ENCODE data around the gene MAN2A1.

The MAN2A1 gene

GRCh38 chr5:109649318-109649717 is 40.4 kb upstream of the MAN2A1 start:
- TF ChIP-seq, protein P1, sequence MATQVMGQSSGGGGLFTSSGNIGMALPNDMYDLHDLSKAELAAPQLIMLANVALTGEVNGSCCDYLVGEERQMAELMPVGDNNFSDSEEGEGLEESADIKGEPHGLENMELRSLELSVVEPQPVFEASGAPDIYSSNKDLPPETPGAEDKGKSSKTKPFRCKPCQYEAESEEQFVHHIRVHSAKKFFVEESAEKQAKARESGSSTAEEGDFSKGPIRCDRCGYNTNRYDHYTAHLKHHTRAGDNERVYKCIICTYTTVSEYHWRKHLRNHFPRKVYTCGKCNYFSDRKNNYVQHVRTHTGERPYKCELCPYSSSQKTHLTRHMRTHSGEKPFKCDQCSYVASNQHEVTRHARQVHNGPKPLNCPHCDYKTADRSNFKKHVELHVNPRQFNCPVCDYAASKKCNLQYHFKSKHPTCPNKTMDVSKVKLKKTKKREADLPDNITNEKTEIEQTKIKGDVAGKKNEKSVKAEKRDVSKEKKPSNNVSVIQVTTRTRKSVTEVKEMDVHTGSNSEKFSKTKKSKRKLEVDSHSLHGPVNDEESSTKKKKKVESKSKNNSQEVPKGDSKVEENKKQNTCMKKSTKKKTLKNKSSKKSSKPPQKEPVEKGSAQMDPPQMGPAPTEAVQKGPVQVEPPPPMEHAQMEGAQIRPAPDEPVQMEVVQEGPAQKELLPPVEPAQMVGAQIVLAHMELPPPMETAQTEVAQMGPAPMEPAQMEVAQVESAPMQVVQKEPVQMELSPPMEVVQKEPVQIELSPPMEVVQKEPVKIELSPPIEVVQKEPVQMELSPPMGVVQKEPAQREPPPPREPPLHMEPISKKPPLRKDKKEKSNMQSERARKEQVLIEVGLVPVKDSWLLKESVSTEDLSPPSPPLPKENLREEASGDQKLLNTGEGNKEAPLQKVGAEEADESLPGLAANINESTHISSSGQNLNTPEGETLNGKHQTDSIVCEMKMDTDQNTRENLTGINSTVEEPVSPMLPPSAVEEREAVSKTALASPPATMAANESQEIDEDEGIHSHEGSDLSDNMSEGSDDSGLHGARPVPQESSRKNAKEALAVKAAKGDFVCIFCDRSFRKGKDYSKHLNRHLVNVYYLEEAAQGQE (IDR thresholded peaks at IDR 0.05; ENCODE audit: insufficient read depth in 1 of 2, low read depth in 2 of 2, low read length in 2 of 2) = no peak
- TF ChIP-seq POLR2AphosphoS5 (IDR thresholded peaks at IDR 0.05; ENCODE audit: low read depth, low read length) (no peak), SIN3A (IDR thresholded peaks at IDR 0.05; ENCODE audit: borderline replicate concordance, insufficient read depth, low read length) (no peak), TAF1 (IDR thresholded peaks at IDR 0.05; ENCODE audit: borderline replicate concordance, insufficient read depth, low read length) (no peak), FOXP2 (optimal IDR thresholded peaks at IDR 0.05; ENCODE audit: borderline replicate concordance, extremely low read depth, extremely low read length, insufficient read depth) (no peak)

- TF ChIP-seq, protein P1 (IDR thresholded peaks at IDR 0.05; ENCODE audit: insufficient read depth in 1 of 2, low read depth in 2 of 2, low read length in 2 of 2) = no peak
- TF ChIP-seq FOXP2 (optimal IDR thresholded peaks at IDR 0.05; ENCODE audit: borderline replicate concordance, extremely low read depth, extremely low read length, insufficient read depth) (no peak), POLR2AphosphoS5 (IDR thresholded peaks at IDR 0.05; ENCODE audit: low read depth, low read length) (no peak), SIN3A (IDR thresholded peaks at IDR 0.05; ENCODE audit: borderline replicate concordance, insufficient read depth, low read length) (no peak), TAF1 (IDR thresholded peaks at IDR 0.05; ENCODE audit: borderline replicate concordance, insufficient read depth, low read length) (no peak)
Measured at GRCh38 chr5:109650493-109650892, 39.2 kb upstream of the MAN2A1 start.

GRCh38 chr5:109652096-109652495 is 37.6 kb upstream of the MAN2A1 start:
- TF ChIP-seq, protein P1 (IDR thresholded peaks at IDR 0.05; ENCODE audit: insufficient read depth in 1 of 2, low read depth in 2 of 2, low read length in 2 of 2) = no peak
- TF ChIP-seq FOXP2 (optimal IDR thresholded peaks at IDR 0.05; ENCODE audit: borderline replicate concordance, extremely low read depth, extremely low read length, insufficient read depth) (no peak), SIN3A (IDR thresholded peaks at IDR 0.05; ENCODE audit: borderline replicate concordance, insufficient read depth, low read length) (no peak), TAF1 (IDR thresholded peaks at IDR 0.05; ENCODE audit: borderline replicate concordance, insufficient read depth, low read length) (no peak), POLR2AphosphoS5 (IDR thresholded peaks at IDR 0.05; ENCODE audit: low read depth, low read length) (no peak)

DNA sequence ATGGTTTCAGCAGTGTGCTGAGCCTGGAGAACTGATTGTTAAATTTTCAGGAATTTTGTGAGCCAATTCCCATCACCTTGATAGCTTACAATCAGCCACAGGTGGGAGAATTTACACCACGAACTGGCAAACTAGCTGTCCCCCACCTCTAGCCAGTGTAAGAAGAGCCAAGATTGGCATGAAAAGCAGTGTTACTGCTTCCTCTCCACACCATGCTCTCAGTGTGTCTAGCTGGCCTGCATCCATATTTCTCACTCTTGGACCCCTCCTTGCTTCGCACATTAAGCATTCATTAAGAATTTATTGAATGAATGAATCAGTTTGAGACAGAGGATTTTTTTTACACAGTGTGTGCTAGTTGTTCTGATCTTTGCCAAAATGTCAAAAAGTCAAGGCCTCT is 36.7 kb upstream of the MAN2A1 start:
- no peak for TF ChIP-seq POLR2AphosphoS5 (IDR thresholded peaks at IDR 0.05; ENCODE audit: low read depth, low read length)
- no peak for TF ChIP-seq SIN3A (IDR thresholded peaks at IDR 0.05; ENCODE audit: borderline replicate concordance, insufficient read depth, low read length)
- TF ChIP-seq TAF1 (IDR thresholded peaks at IDR 0.05; ENCODE audit: borderline replicate concordance, insufficient read depth, low read length) = no peak
- TF ChIP-seq, protein P1 (IDR thresholded peaks at IDR 0.05; ENCODE audit: insufficient read depth in 1 of 2, low read depth in 2 of 2, low read length in 2 of 2) = no peak
- no peak for TF ChIP-seq FOXP2 (optimal IDR thresholded peaks at IDR 0.05; ENCODE audit: borderline replicate concordance, extremely low read depth, extremely low read length, insufficient read depth)

Measured in PFSK-1 (cell line).